DND-41 (cell line): ENCODE data around the gene CLCN6.

ENCODE experiments used
- ATAC-seq: fragments of 200-7000 bp; cut with Tn5 transposase; 3 replicates; pipeline ENCODE4 v1.9.1; 2021; ENCODE audit warnings: low read depth; ENCODE audit not compliant: insufficient read depth
- DNase-seq: peaks from one replicate; pipeline ENCODE4 v3.0.0-alpha.2; 2020
- H2AFZ ChIP-seq: 2 replicates; pipeline ENCODE4 v1.6.0; 2012; ENCODE audit warnings: low read depth, low read length
- H3K27ac ChIP-seq: 2 replicates; pipeline ENCODE4 v1.5.1; 2012; ENCODE audit warnings: low read length, inconsistent platforms
- H3K27me3 ChIP-seq: fragments of 200-600 bp; sonication (generic); 2 replicates; pipeline ENCODE4 v1.6.0; 2012; ENCODE audit warnings: low read length, mild to moderate bottlenecking, inconsistent platforms; ENCODE audit not compliant: insufficient read depth, poor library complexity
- H3K36me3 ChIP-seq: 2 replicates; pipeline ENCODE4 v1.5.1; 2012; ENCODE audit warnings: low read length, inconsistent platforms; ENCODE audit not compliant: insufficient read depth
- H3K4me1 ChIP-seq: 2 replicates; pipeline ENCODE4 v1.5.1; 2012; ENCODE audit warnings: mild to moderate bottlenecking, low read length; ENCODE audit not compliant: insufficient read depth
- H3K4me2 ChIP-seq: 2 replicates; pipeline ENCODE4 v1.6.0; 2012; ENCODE audit warnings: mild to moderate bottlenecking, moderate library complexity, low read length, inconsistent platforms; ENCODE audit not compliant: insufficient read depth
- H3K4me3 ChIP-seq, 2 experiments: fragments of 200-600 bp in 1 of 2; shearing (Covaris generic) in 1 of 2; 2 replicates each; pipeline ENCODE4 v1.5.1; 2012 to 2016; ENCODE audit warnings: inconsistent platforms in 2 of 2, low read length in 2 of 2, mild to moderate bottlenecking in 2 of 2, low read depth in 1 of 2, moderate library complexity in 1 of 2
- H3K79me2 ChIP-seq: 2 replicates; pipeline ENCODE4 v1.6.0; 2012; ENCODE audit warnings: low read length, inconsistent platforms; ENCODE audit not compliant: insufficient read depth
- H3K9ac ChIP-seq: 2 replicates; pipeline ENCODE4 v1.6.0; 2012; ENCODE audit warnings: low read depth, mild to moderate bottlenecking, inconsistent platforms, low read length, moderate library complexity
- H3K9me3 ChIP-seq: 2 replicates; pipeline ENCODE4 v1.5.1; 2012; ENCODE audit warnings: low read length, moderate library complexity, mild to moderate bottlenecking, inconsistent platforms; ENCODE audit not compliant: insufficient read depth, severe bottlenecking
- H4K20me1 ChIP-seq: 2 replicates; pipeline ENCODE4 v1.6.0; 2012; ENCODE audit warnings: low read length; ENCODE audit not compliant: insufficient read depth
- CTCF ChIP-seq: IDR thresholded peaks from 2 replicates; pipeline ENCODE4 v1.5.1; 2012; ENCODE audit warnings: borderline replicate concordance, low read length, moderate library complexity, mild to moderate bottlenecking; ENCODE audit not compliant: poor library complexity, severe bottlenecking; ENCODE audit errors: extremely low read depth
- EZH2 ChIP-seq: IDR thresholded peaks from 3 replicates; pipeline ENCODE4 v1.6.1; 2012; ENCODE audit warnings: borderline replicate concordance, low read depth, mild to moderate bottlenecking, moderate library complexity, low read length, inconsistent platforms; ENCODE audit not compliant: severe bottlenecking

The CLCN6 gene

GRCh38 chr1:11835441-11836225 lies 29.6 kb downstream of the CLCN6 start:
- DNase-seq, result no peak

GRCh38 chr1:11836955-11837766 lies 31.2 kb downstream of the CLCN6 start:
- DNase-seq (no peak), ATAC-seq (no peak)
- H3K4me3 ChIP-seq, result no peak overlapping the region
- H3K9ac ChIP-seq, result no peak overlapping the region
- H3K4me1 ChIP-seq, result no peaks in the 10 kb centered on the region
- peaks cover 98% of the 10 kb centered on the region for H3K36me3 ChIP-seq
- TF ChIP-seq CTCF (no peak), EZH2 (no peak)
- H3K9me3 ChIP-seq, result no peaks in the 10 kb centered on the region
- no peak overlapping the region for H2AFZ ChIP-seq
- H3K27me3 ChIP-seq, result no peaks in the 10 kb centered on the region
- H4K20me1 ChIP-seq, result peaks cover 39% of the 10 kb centered on the region
- no peaks in the 10 kb centered on the region for H3K79me2 ChIP-seq
- H3K27ac ChIP-seq, result no peak overlapping the region
- H3K4me2 ChIP-seq, result no peak overlapping the region

More at GRCh38 chr1:11835441-11836225, 29.6 kb downstream of the CLCN6 start:
- Histone ChIP-seq H3K79me2 (no peaks in the 10 kb centered on the region), H3K36me3 (peaks cover 95% of the 10 kb centered on the region), H3K4me3 (no peak overlapping the region), H3K9me3 (no peaks in the 10 kb centered on the region), H4K20me1 (peaks cover 32% of the 10 kb centered on the region), H2AFZ (no peak overlapping the region), H3K27me3 (no peaks in the 10 kb centered on the region), H3K4me2 (no peak overlapping the region), H3K27ac (no peak overlapping the region), H3K9ac (no peak overlapping the region), H3K4me1 (no peaks in the 10 kb centered on the region)
- no peak for ATAC-seq
- no peak for TF ChIP-seq CTCF
- no peak for TF ChIP-seq EZH2

GRCh38 chr1:11837767-11838348 lies 31.9 kb downstream of the CLCN6 start:
- Histone ChIP-seq H2AFZ (no peak overlapping the region), H3K27ac (no peak overlapping the region), H3K9ac (no peak overlapping the region), H3K4me1 (no peaks in the 10 kb centered on the region), H3K79me2 (no peaks in the 10 kb centered on the region), H3K36me3 (peaks cover 98% of the 10 kb centered on the region), H3K4me3 (no peak overlapping the region), H3K9me3 (no peaks in the 10 kb centered on the region), H3K4me2 (no peak overlapping the region), H4K20me1 (peaks cover 41% of the 10 kb centered on the region), H3K27me3 (no peaks in the 10 kb centered on the region)
- TF ChIP-seq CTCF (no peak), EZH2 (no peak)
- DNase-seq (no peak), ATAC-seq (no peak)
